HG02759 (cell line): ENCODE measurements around the gene CYP11A1.
"Not testable (repeated sequence)": the region's sequence is repeated elsewhere in the genome, so short reads cannot be mapped to it uniquely, and the experiment has no call there.

Experiments
- ATAC-seq: cut with Tn5 transposase; IDR thresholded peaks from one replicate; pipeline ENCODE4 v1.9.1; 2021; ENCODE audit warnings: mild to moderate bottlenecking, moderate library complexity; ENCODE audit not compliant: unreplicated experiment

CYP11A1 gene

DNA sequence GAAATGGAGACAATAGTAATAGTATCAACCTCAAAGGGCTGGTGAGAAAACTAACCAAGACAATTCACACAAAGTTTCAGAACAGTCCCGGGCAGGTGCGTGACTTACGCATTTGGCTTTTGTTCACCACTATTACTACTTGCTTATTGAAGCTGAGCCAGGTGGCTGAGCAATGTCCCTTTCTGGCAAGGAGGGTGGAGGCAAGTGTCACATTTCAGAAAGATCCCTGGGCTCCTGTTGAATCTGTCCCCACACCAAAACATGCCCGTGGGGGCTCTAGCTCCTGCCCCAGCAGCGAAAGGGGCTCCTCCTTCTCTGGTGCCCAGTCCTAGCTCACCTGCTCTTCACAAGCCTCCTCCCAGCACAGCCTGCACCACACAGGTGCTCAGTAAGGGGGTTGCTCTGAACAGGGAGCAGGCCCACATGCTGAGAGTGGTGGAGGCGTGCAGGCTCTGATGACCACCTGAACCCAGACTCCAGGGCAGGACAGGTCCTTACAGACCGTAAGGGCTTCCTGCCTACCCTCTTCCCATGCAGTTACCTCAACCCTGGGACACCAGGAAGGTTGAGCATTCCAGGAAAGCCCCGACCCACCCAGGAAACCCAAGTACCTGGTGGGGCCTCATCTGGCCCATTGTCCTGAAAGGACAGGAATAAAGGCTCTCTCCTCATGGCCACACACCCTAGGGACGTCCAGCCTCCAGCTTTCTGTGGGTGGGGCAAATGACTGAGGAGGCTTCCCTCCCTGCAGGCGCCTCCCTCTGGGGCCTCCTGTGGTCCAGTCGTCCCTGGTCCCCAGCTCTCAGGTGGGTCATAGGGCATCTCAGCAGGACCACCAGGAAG, 33.7 kb upstream of the CYP11A1 start:
- no peak for ATAC-seq

DNA sequence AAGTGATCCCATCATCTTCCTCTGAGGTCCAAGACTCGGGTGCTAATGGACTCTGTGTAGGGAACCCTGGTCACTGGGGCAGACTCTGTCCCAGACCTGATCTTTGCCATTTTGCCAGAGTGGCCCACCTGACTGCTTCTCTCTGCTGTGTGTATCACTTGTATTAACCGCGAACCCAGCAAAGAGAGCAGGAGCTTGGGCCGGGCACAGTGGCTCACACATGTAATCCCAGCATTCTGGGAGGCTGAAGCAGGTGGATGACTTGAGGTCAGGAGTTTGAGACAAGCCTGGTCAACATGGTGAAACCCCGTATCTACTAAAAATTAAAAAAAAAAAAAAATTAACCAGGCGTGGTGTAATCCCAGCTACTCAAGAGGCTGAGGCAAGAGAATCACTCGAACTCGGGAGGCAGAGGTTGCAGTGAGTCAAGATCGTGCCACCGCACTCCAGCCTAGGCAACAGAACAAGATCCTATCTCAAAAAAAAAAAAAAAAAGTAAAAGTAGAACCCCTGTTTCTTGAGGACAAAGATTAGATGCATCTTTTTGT, 32.9 kb upstream of the CYP11A1 start:
- ATAC-seq, result no peak

DNA sequence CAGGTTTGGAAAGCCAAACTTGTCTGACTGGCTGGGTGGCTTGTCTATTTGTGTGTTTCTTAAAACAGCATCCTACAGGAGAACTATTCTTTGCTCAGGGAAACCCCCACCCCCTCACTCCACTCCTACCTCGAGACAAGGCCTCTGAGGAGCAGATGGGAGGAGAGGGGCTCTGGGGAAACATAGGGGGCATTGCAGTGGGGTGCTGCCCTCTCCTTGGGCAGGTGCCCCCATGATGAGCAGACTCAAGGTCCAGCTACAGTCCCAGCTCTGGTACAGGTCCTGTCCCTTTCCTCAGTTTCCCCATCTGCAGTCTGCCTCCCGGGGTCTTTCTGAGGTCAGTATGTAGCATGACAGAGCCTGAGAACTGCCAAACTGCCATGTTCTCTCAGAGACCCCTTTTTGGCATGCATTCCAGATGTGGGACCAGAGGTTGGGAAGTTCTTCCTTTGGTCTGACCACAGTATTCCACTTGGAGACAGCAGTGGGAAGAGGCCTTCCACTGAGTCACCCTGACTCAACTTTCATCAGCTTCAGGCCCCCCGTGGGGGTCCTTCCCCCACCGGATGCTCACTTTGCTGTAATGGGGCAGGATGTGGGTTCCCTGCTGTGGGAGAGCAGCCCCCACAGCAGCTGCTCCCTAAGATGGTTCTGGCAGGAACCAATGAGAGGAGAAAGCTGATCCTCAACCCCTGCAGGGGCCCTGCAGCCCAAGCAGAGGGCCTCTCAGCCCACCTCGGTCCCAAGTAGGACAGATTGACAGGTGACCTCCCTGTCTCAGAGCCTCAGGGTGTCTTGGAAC, 32.3 kb upstream of the CYP11A1 start:
- no peak for ATAC-seq

DNA sequence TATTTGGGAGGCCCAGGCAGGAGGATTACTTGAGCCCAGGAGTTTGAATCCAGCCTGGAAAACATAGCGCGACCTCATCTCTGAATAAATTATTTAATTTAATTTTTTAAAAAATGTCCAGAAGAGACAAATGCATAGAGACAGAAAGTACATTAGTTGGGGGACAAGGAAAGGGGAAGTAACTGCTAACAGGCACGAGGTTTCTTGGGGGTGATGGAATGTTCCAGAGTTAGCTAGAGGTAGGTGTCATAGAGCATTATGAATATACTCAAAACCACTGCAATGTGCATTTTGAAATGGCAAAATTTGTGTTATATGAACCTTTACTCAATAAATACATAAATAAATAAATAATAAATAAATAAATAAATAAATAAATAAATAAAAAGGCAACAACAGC, 31.7 kb upstream of the CYP11A1 start:
- ATAC-seq, result no peak

DNA sequence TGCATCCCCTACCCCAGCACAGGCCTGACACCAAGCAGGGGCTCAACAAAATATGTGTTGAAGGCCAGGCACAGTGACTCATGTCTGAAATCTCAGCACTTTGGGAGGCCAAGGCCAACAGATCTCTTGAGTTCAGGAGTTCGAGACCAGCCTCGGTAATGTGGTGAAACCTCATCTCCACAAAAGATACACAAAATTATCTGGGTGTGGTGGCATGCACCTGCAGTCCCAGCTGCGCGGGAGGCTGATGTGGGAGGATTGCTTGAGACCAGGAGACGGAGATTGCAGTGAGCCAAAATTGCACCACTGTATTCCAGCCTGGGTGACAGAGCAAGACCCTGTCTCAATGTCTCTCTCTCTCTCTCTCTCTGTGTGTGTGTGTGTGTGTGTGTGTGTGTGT, 30.7 kb upstream of the CYP11A1 start:
- no peak for ATAC-seq

DNA sequence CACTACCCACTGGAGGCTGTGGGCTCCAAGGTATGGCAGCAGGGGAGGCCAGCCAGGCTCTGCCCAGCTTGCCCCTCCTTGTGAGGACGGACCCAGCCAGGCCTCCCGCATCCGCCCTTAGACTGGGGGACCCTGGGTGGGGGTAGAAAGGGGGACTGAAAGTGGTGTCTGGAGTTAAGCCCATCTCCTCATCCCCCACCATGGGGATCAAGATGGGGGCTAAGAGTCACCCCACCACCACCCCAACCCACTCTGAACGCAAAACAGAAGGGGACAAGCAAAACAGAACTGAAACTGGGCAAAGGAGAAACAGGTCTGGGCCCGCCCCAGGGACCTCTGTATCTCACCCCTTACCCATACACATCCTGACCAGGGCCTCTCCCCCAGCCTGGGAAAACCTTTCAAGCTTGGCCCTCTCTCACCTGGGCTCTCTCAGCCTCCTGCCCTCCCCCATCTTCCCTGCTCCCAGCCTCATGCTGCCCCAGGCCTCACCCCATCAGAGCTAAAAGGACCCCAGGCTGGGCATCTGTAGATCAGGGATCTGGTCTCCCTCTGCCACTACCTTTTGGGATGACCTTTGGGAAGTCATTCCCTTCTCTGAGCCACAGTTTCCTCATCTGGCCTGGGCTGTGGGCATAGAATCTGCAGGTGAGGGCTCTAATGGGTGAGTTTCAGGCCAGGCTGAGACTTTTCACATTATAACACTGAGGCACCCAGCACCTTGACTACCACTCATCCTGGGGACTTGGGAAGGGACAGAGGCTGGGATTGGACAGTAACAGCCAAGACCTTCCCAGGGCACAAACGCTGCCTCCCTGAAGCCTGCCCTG, 30.0 kb upstream of the CYP11A1 start:
- ATAC-seq, result peak; percentile 33

DNA sequence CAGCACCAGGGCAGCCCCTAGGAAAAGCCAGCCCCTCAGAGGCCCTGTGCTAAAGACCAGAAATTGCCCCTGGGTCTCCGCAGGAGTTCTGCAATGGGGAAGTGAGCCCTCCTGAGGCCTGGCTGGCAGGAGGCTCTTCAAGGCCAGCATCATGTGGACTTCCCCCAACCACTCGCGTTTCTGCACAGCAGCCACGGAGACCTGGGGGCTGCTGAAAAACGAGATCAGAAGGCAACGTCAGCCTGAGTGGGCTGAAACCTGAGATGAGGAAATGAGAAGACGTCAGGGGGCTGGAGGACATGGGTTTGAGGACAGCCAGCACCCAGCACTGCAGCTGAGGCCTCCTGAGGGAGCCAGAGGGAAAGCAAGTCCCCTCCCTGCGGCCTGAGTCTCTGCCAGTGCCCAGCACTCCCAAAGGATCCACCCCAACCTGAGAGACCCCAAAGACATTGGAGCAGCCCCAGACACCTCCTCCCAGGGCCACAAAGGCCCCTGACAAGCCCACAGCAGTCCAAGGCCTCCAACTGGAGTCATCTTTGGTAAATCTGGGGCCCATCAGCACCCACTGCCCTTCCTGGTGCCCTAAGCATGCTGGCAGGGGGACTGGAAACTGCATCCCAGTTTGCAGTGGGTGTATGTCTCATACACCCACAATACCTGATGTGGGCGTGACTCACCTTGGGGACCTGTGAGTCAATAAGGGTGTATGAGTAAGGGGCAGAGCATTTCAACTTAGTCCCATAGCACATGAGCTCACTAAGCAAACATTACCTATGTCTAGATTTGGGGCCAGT, 29.2 kb upstream of the CYP11A1 start:
- peak; percentile 33 for ATAC-seq

DNA sequence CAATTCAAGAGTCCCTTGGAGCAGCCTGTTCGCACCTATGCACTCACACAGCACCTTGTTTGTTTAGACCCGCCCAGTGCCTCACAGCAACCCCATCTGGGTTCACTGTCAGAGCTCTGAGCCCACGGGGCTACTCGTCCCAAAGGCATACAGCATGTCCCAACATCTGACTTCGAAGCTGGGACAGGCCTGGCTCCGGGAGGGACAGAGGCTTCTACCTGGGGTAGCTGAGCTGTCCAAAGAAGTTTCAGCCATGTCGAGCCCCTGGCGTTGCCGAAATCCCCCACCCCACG, 28.6 kb upstream of the CYP11A1 start:
- ATAC-seq, result no peak

DNA sequence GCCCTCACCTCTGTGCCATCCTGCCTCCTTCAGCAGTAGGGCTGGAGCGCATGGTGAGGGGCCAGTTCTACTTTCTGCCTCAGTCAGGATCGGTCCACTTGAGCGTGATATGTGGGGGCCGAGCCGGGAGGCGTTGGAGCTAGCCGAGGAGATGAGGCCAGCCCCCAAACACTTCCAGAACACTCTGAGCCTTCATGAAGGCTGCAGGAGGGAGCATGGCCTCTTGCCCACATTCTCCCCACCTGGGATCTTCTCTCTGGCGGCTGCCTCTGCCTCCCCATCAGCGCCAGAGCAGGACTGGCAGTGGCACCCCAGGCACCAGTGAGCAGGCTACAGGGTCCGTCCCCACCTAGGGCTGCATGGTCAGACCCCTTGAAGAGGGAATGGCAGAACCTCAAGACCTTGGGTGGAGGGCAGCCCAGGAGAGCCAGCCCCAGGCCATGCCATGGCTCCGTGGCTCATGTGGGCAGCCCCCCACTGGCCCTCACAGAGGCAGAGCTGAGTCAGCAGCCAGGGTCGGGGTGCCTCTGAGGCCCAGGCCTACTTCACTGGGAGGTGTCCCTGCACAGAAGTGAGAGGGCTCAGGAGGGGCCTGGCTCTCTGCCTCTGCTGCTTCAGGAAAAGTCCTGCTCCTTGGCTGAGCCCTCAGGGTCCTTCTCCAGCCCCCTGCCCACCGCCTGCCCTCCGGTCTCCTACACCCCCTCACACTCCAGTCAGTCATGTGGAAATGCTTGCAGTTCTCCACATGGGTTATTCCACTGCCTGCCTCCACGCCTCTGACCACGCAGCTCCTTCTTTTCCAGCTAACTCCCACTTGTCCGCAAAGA, 28.1 kb upstream of the CYP11A1 start:
- ATAC-seq, result no peak

DNA sequence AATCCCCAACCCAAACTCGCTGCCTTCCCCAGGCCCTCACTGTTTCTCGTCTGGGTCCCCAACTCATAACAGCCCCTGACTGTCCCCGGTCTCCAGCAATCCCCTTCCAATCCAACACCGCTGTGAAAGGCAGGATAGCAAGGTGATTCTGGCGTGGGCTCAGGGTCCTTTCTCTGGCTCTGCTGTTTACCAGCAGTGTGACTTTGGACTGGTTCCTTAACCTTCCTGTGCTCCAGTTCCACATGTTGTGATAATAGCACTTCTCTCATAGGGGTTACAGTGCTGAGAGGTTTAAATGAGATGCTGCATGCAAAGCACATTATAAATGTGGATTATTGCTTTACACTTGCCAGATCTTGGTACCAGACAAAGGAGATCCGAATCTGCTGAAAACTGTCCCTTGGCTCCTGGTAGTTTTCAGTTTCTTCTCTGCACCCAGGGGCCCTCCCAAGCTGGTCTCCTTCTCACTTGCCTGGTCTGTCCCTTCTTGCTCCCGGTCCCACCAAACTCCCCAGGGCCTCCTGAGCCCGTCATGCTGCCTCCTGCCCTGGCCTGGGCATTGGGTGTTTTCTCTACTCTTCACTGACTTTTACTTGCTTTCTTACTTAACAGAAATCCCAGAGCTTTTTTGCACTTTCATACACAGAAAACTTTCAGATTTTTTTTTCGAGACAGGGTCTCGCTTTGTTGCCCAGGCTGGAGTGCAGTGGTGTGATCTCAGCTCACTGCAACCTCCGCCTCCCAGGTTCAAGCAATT, 26.8 kb upstream of the CYP11A1 start:
- ATAC-seq, result no peak

DNA sequence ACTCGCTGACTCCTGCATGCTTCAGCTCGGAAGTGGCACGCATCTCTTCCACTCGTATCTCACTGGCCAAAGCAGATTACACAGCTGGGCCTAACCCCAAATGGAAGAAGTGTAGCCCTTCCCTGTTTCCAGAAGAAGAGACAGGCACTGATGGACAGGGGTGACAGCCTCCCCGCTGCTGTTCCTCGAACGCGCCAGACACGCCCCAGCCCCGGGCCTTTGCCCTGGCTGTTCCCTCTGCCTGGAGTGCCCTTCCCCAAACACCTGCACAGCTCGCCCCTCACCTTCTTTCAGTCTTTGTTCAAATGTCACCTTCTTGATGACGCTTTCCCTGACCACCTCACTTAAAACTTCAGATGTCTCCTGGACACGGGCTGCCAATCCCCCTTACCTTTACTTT, 26.0 kb upstream of the CYP11A1 start:
- no peak for ATAC-seq

DNA sequence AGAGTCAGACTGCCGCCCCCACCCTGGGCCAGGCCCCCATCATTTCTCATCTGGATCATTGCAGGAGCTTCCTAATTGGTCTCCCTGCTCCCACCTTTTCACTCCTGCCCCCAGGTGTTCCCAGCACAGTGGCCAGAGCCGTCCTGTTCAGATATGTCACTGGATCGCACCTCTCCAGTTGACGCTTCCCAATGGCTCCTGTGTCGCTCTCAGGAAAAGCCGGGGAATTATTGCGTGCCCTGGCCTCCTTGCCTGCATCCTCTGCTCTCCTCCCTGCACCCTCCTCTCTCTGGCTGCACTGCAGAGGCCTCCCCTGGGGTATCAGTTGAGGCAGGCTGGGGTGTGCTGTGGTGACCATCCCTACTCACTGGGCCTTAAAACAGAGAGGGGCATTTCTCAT, 25.5 kb upstream of the CYP11A1 start:
- no peak for ATAC-seq

DNA sequence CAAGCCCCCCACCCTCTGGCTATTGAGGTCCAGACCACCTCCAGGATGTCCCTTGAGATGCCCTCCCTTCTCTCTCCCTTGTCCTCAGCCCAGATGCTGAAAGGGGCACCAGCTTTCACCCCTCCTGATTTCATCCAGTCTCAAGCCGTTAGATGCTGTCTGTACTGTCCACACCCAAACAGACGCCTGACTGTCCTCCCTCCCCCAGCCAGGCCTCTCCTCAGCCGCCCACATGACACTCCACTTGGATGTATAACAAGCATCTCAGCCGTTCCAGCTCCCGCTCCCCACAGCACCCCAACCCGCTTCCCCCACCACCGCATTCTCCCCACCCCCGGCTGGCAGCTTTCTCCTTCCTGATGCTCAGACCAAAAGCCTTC, 25.0 kb upstream of the CYP11A1 start:
- no peak for ATAC-seq

DNA sequence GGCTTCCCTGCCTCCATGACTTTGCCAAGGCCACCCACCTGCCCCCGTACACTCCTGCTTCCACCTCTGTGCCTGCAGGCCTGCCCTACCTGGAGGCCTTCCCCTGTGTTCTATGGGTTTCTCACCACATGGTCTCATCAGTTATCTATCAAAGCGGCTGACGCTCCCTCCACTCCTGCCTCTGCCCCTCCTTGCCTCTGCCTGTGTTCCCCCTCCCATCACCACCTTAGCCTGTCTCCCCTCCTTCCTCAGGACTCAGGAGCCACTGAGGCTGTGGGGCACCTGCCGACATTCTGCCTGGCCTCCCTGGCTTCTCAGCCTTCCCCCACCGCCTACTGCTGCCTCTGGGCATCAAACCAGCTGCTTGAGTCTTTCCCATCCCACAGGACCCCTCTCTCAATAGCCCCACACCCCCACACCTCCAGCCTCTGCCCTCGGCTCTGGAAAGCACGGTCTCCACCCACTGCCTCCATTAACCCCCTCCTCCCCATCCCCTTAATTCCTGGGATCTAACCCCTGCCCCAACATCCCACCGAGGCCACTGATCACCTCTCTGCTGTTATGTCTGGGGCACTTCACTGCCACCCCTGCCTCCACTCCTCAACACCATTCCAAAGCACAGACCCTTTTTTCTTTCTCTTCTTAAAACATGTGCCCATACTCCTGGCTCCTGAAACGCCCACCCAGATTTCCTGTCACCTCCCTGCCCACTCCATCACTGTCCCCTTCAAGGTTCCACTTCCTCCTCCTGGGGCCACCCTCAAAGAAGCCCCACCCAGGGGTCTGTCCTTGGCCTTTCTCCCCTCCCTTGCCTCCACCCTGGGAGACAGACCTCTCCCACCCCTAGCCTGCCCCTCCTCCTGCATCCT, 24.4 kb upstream of the CYP11A1 start:
- ATAC-seq, result no peak

DNA sequence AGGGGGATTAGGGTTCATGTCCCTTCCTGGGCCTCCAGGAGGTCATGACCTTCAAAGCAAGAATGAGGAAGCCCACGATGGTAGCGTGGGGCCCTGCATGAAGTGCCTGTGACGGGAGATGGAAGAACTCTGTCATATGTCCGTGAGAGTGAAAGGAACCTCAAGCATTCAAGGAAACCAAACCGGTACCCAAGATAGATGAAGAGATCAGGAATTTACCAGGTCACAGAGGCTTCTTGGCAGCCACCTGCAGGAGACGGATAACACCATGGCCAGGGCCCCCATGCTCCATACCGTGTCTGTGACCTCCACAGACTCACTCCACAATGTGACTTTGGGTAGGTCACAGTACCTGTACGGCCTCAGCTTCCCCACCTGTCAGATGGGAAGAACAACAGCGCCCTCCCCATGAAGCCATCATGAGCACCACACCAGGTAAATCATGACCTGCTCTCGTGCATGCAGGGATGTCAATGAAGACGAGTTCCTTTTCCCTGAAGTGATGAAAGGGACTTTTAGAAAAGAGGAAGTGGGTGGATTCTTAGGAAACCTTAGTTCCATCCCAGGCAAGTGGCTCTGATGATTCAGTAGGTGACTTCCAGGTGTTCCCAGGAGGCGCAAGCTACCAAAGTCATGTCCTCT, 23.3 kb upstream of the CYP11A1 start:
- ATAC-seq, result no peak

DNA sequence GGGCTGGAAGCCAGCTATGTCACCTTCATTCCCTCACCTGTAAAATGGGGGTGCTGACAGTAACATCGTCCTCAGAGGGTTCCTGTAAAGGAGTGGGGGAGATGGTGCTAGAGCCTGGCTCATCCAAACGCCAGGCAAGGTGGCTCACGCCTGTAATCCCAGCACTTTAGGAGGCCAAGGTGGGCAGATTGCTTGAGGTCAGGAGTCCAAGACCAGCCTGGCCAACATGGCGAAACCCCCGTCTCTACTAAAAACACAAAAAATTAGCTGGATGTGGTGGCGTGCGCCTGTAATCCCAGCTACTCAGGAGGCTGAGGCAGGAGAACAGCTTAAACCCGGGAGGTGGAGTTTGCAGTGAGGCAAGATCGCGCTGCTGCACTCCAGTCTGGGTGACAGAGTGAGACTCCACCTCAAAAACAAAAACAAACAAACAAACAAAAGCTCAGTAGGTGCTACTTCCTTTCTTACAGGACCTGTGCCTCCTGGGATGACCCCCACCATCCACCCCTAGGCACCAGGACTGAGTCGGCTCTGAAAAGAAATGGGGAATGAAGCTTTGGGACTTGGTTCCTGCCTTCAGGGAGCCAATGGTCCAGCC, 22.7 kb upstream of the CYP11A1 start:
- not testable (repeated sequence) for ATAC-seq
